OCI-LY3 (cell line): ENCODE results near the gene SVIL.

ENCODE experiments used
- CTCF ChIP-seq: fragments of 200-600, 300-600 bp; sonication (generic); IDR thresholded peaks from 2 replicates; pipeline ENCODE4 v1.5.1; 2014; ENCODE audit warnings: antibody characterized with exemption, low read length, low read depth
- EZH2phosphoT487 ChIP-seq: fragments of 200-600 bp; shearing (Covaris generic); IDR thresholded peaks from 2 replicates; pipeline ENCODE4 v1.6.1; 2018; ENCODE audit warnings: antibody characterized with exemption, mixed run types, low read depth

GRCh38 chr10:29452546-29452945, 182.2 kb downstream of the SVIL start:
- TF ChIP-seq CTCF: no peak
- TF ChIP-seq EZH2phosphoT487: no peak
